Psoas muscle (tissue), 8 donors: ENCODE data around the gene RRP1. TPM values are rescaled to one million over a fixed set of nuclear protein-coding genes. Genes with fewer than 3 reads are reported as not detected.

Source experiments
- ATAC-seq, 4 donors: fragments of 200-7000 bp; cut with Tn5 transposase; one replicate each; pipeline ENCODE4 v1.9.1; 2020; ENCODE audit warnings: moderate library complexity in 3 of 4, mild to moderate bottlenecking in 2 of 4
- DNase-seq, 2 donors: peaks; one replicate each; pipeline ENCODE4 v3.0.0-alpha.2; 2020
- H3K27ac ChIP-seq: fragments of 200-600 bp; one replicate; pipeline ENCODE4 v1.8.0; 2022
- H3K27me3 ChIP-seq, 3 donors: fragments of 200-600 bp in 1 of 3; one replicate each; pipeline versions ENCODE4 v1.6.1 to v1.8.0; 2013 to 2022; ENCODE audit warnings: low read length in 2 of 3, mild to moderate bottlenecking in 2 of 3, moderate library complexity in 1 of 3; ENCODE audit not compliant: insufficient read depth in 3 of 3
- H3K36me3 ChIP-seq, 2 donors: fragments of 200-600 bp in 1 of 2; one replicate each; pipeline versions ENCODE4 v1.6.1 to v1.8.0; 2013 to 2022; ENCODE audit warnings: low read depth in 1 of 2, mild to moderate bottlenecking in 1 of 2, moderate library complexity in 1 of 2; ENCODE audit not compliant: insufficient read depth in 1 of 2
- H3K4me1 ChIP-seq: fragments of 200-600 bp; one replicate; pipeline ENCODE4 v1.8.0; 2022
- H3K4me3 ChIP-seq: fragments of 200-600 bp; one replicate; pipeline ENCODE4 v1.8.0; 2022; ENCODE audit warnings: mild to moderate bottlenecking
- H3K9me3 ChIP-seq: fragments of 200-600 bp; one replicate; pipeline ENCODE4 v1.8.0; 2022
- CTCF ChIP-seq: fragments of 200-600 bp; IDR thresholded peaks from one replicate; pipeline ENCODE4 v1.8.0; 2022; ENCODE audit warnings: antibody characterized with exemption
- WGBS, 3 donors: extraction: QIAGEN DNeasy Blood & Tissue Kit; methylation state at CpG; one replicate each; pipeline versions ENCODE4 v1.1.6 to v1.1.7; 2013; 5-methylcytosine and 5-hydroxymethylcytosine counted together
- intact Hi-C, 2 donors: fragments of 100-400 bp; cut with DNase I; formaldehyde crosslinking; loops; one replicate each; pipeline versions ENCODE4 v1.11.0 to v1.14.2; 2022
- polyA plus RNA-seq, 3 donors: library from polyadenylated mRNA; stranded (reverse); fragments of 200-250 nt; gene quantifications; one replicate each; pipeline ENCODE4 v1.2.3, GENCODE V29; 2013
- total RNA-seq, 4 donors: library from RNA; stranded (reverse); fragmentation: NEBNext Ultra II Directional in 2 of 4; extraction: Animal tissue kit (Norgen Biotek cat#: 25700) in 2 of 4; gene quantifications; one replicate each; pipeline versions ENCODE4 v1.2.1 to v1.2.4, GENCODE V29; 2021 to 2023
- donor health status: healthy with polysubstance abuse.
- donor health status: DM: no; HTN: no; CAD: no; lungs with moderate emphysema.
- donor health status: Bipolar disorder and iron deficiency.
- donor health status: healthy.
- donor health status: DM: yes; HTN: yes; CAD: no.
- donor health status: DM: no; HTN: no; CAD: no.
- donor health status: DM: no; HTN: no; CAD: no.
- donor health status: DM: yes; HTN: yes; CAD: no.

The RRP1 gene
- total and polyA plus RNA-seq, 7 donors: 9.5 to 29.7 (median 18.9) TPM

- H3K27me3 ChIP-seq: no peaks in the 10 kb centered on the region
- H3K4me3 ChIP-seq: no peak overlapping the region
- no peaks in the 10 kb centered on the region for H3K9me3 ChIP-seq
- H3K4me1 ChIP-seq: no peaks in the 10 kb centered on the region
- intact Hi-C loops: loop anchor here in 1 of 2 donors (10.0 kb wide), 1 partner anchor 65 kb away; no protein-coding TSS in a partner anchor
- H3K27ac ChIP-seq: no peak overlapping the region
- peaks cover 14 to 82% of the 10 kb centered on the region in 2 donors for H3K36me3 ChIP-seq
- WGBS, 3 donors: 89 to 93% (median 92%) methylated on average over 16 to 18 of the region's 18 CpGs
- ATAC-seq: peak in 1 of 4 donors; percentile 22
- DNase-seq: peak in 1 of 2 donors; percentile 42
- no peak for TF ChIP-seq CTCF
Measured at GRCh38 chr21:43749651-43750262, 39.6 kb upstream of the RRP1 start.

- DNase-seq: peak in 1 of 2 donors; percentile 43
- Histone ChIP-seq H3K27ac (no peak overlapping the region), H3K36me3 (peaks cover 14 to 82% of the 10 kb centered on the region in 2 donors), H3K27me3 (no peaks in the 10 kb centered on the region), H3K4me1 (no peaks in the 10 kb centered on the region), H3K9me3 (no peaks in the 10 kb centered on the region), H3K4me3 (no peak overlapping the region)
- intact Hi-C loops: loop anchor here in 1 of 2 donors (10.0 kb wide), 1 partner anchor 64 kb away; no protein-coding TSS in a partner anchor
- TF ChIP-seq CTCF: no peak
- 89 to 94% (median 92%) methylated on average over 28 of the region's 28 CpGs for WGBS, 3 donors
- ATAC-seq: no peak
Measured at GRCh38 chr21:43750339-43751033, 38.9 kb upstream of the RRP1 start.

GRCh38 chr21:43751955-43752591 is 37.3 kb upstream of the RRP1 start:
- Histone ChIP-seq H3K9me3 (no peaks in the 10 kb centered on the region), H3K4me1 (no peaks in the 10 kb centered on the region), H3K27me3 (no peaks in the 10 kb centered on the region), H3K27ac (no peak overlapping the region), H3K36me3 (peaks cover 14 to 82% of the 10 kb centered on the region in 2 donors), H3K4me3 (no peak overlapping the region)
- DNase-seq (peak in 1 of 2 donors; percentile 46), ATAC-seq (no peak)
- intact Hi-C loops: loop anchor here in 1 of 2 donors (10.0 kb wide), 1 partner anchor 63 kb away; no protein-coding TSS in a partner anchor
- 91 to 94% (median 93%) methylated on average over 31 of the region's 31 CpGs for WGBS, 3 donors
- no peak for TF ChIP-seq CTCF

- H3K9me3 ChIP-seq: no peaks in the 10 kb centered on the region
- no peak for ATAC-seq
- DNase-seq: no peak
- intact Hi-C loops: loop anchor here in 1 of 2 donors (10.0 kb wide), 1 partner anchor 62 kb away; no protein-coding TSS in a partner anchor
- 87 to 90% (median 88%) methylated on average over 28 of the region's 28 CpGs for WGBS, 3 donors
- no peak overlapping the region for H3K4me3 ChIP-seq
- no peaks in the 10 kb centered on the region for H3K4me1 ChIP-seq
- H3K36me3 ChIP-seq: peaks cover 10 to 76% of the 10 kb centered on the region in 2 donors
- H3K27ac ChIP-seq: no peak overlapping the region
- TF ChIP-seq CTCF: no peak
- no peaks in the 10 kb centered on the region for H3K27me3 ChIP-seq
Measured at GRCh38 chr21:43752758-43753438, 36.5 kb upstream of the RRP1 start.
